GM12878 (cell line): ENCODE data around the gene ZBTB34. TPM values are rescaled to one million over a fixed set of nuclear protein-coding genes. Genes with fewer than 3 reads are reported as not detected.

Experiments
- ATAC-seq: fragments of 200-7000 bp; cut with Tn5 transposase; 3 replicates; pipeline ENCODE4 v1.9.1; 2020; ENCODE audit warnings: mild to moderate bottlenecking, moderate library complexity
- BruUV-seq: library from RNA; stranded (reverse); fragments of 400-500 nt; replicated peaks from 2 replicates; lab custom pipeline; 2021; lab: Mats Ljungman, UMichigan
- CTCF ChIA-PET: fragments of 300-600 bp; sonication (Branson Sonifier 250); formaldehyde crosslinking; extraction: SDS; loops from one replicate; lab custom pipeline; 2021; ENCODE audit warnings: inconsistent platforms; lab: Yijun Ruan, JAX
- POLR2A ChIA-PET: fragments of 350-600 bp; formaldehyde crosslinking; extraction: SDS; loops from one replicate; lab custom pipeline; 2021; ENCODE audit warnings: inconsistent platforms; lab: Charles Lee
- RAD21 ChIA-PET: fragments of 300-600 bp; sonication (Branson Sonifier 250); formaldehyde crosslinking; loops from one replicate; lab custom pipeline; 2023; ENCODE audit warnings: antibody characterized with exemption; ENCODE audit not compliant: unreplicated experiment; lab: Charles Lee
- SMC1A ChIA-PET: fragments of 300-600 bp; sonication (Branson Sonifier 250); formaldehyde crosslinking; loops from one replicate; lab custom pipeline; 2023; ENCODE audit not compliant: unreplicated experiment, uncharacterized antibody; lab: Charles Lee
- DNase-seq: peaks from one replicate; pipeline ENCODE4 v3.0.0-alpha.2; 2011; ENCODE audit warnings: low read depth, low spot score
- FAIRE-seq: peaks from 3 replicates; lab custom pipeline; 2011; peaks lifted over from hg19 to GRCh38; lab: Jason Lieb, UNC
- H2AFZ ChIP-seq: 2 replicates; pipeline ENCODE4 v1.6.0; 2011; ENCODE audit warnings: low read depth, low read length, control low read depth; ENCODE audit not compliant: control insufficient read depth
- H3K27ac ChIP-seq: 2 replicates; pipeline ENCODE4 v1.5.1; 2011; ENCODE audit warnings: control low read depth; ENCODE audit not compliant: control insufficient read depth, insufficient read depth
- H3K27me3 ChIP-seq, 2 experiments: replicated peaks in 1 of 2; 2 replicates each; pipeline versions ENCODE4 v1.6.0 to v1.6.1; 2011; ENCODE audit warnings: low read length in 1 of 2; ENCODE audit not compliant: control insufficient read depth in 2 of 2, insufficient read depth in 2 of 2
- H3K36me3 ChIP-seq, 2 experiments: 2 replicates each; pipeline ENCODE4 v1.5.1; 2011; ENCODE audit warnings: low read length in 1 of 2; ENCODE audit not compliant: control insufficient read depth in 2 of 2, insufficient read depth in 2 of 2
- H3K4me1 ChIP-seq: 2 replicates; pipeline ENCODE4 v1.6.1; 2011; ENCODE audit warnings: mild to moderate bottlenecking, low read length, moderate library complexity, mixed read lengths; ENCODE audit not compliant: control insufficient read depth, insufficient read depth
- H3K4me2 ChIP-seq: 2 replicates; pipeline ENCODE4 v1.6.0; 2011; ENCODE audit warnings: control low read depth; ENCODE audit not compliant: control insufficient read depth, insufficient read depth
- H3K4me3 ChIP-seq: fragments of 200-600 bp; sonication (generic); 2 replicates; pipeline ENCODE4 v1.5.1; 2016
- H3K79me2 ChIP-seq: 2 replicates; pipeline ENCODE4 v1.6.0; 2011; ENCODE audit warnings: low read length; ENCODE audit not compliant: control insufficient read depth, insufficient read depth
- H3K9ac ChIP-seq: 2 replicates; pipeline ENCODE4 v1.8.0; 2011; ENCODE audit warnings: low read length, control low read depth, mixed read lengths; ENCODE audit not compliant: control insufficient read depth, insufficient read depth
- H3K9me3 ChIP-seq: replicated peaks from 3 replicates; pipeline ENCODE4 v1.5.1; 2011; ENCODE audit warnings: mild to moderate bottlenecking, low read length; ENCODE audit not compliant: control insufficient read depth, insufficient read depth
- H4K20me1 ChIP-seq: 2 replicates; pipeline ENCODE4 v1.6.0; 2011; ENCODE audit not compliant: control insufficient read depth, insufficient read depth
- CREB1 ChIP-seq: IDR thresholded peaks from 2 replicates; pipeline ENCODE4 v1.6.1; 2012; ENCODE audit warnings: low read depth, mild to moderate bottlenecking, inconsistent platforms
- EP300 ChIP-seq, 2 experiments: fragments of 150-350 bp in 1 of 2; IDR thresholded peaks; 2 replicates each; pipeline ENCODE4 v1.6.1; 2011 to 2012; ENCODE audit warnings: low read depth in 2 of 2, low read length in 2 of 2, borderline replicate concordance in 1 of 2, improper control_type of control experiment in 1 of 2, inconsistent platforms in 1 of 2; ENCODE audit not compliant: control insufficient read depth in 1 of 2
- IKZF2 ChIP-seq, 2 experiments: fragments of 450-650 bp; IDR thresholded peaks; 2 replicates each; pipeline ENCODE4 v1.6.1; 2017; ENCODE audit warnings: mild to moderate bottlenecking in 2 of 2, moderate library complexity in 2 of 2
- MXI1 ChIP-seq: fragments of 150-350 bp; IDR thresholded peaks from 2 replicates; pipeline ENCODE4 v1.6.1; 2011; ENCODE audit warnings: low read depth, mild to moderate bottlenecking, inconsistent platforms, low read length, improper control_type of control experiment
- POLR2A ChIP-seq: IDR thresholded peaks from 2 replicates; pipeline ENCODE4 v1.6.1; 2011; ENCODE audit warnings: low read depth, mild to moderate bottlenecking, low read length
- RFX5 ChIP-seq: IDR thresholded peaks from 2 replicates; pipeline ENCODE4 v1.6.1; 2011; ENCODE audit warnings: low read depth, low read length, improper control_type of control experiment
- SP1 ChIP-seq: IDR thresholded peaks from one replicate; pipeline ENCODE4 v1.6.1; 2011; ENCODE audit warnings: low read depth, low read length
- SREBF1 ChIP-seq: IDR thresholded peaks from 2 replicates; pipeline ENCODE4 v1.6.1; 2012; ENCODE audit warnings: mild to moderate bottlenecking, low read length
- STAT1 ChIP-seq: fragments of 450-650 bp; conservative IDR thresholded peaks from 2 replicates; pipeline ENCODE4 v1.6.1; 2014; ENCODE audit warnings: antibody characterized with exemption, mild to moderate bottlenecking
- ZNF217 ChIP-seq: fragments of 450-650 bp; IDR thresholded peaks from 2 replicates; pipeline ENCODE4 v1.6.1; 2017; ENCODE audit warnings: antibody characterized with exemption, mild to moderate bottlenecking
- WGBS: methylation state at CpG from one replicate; pipeline ENCODE4 v1.1.6; 2016; ENCODE audit warnings: low lambda C conversion rate; ENCODE audit not compliant: insufficient replicate concordance, insufficient coverage; ENCODE audit errors: missing lambda C conversion rate; 5-methylcytosine and 5-hydroxymethylcytosine counted together
- in situ Hi-C: fragments of 300-500 bp; cut with MboI; formaldehyde crosslinking; loops from 9 replicates; pipeline ENCODE4 v1.14.3; 2018; ENCODE audit warnings: mixed read lengths
- intact Hi-C: fragments of 100-400 bp; cut with micrococcal nuclease; formaldehyde crosslinking; loops from one replicate; pipeline ENCODE4 v1.14.2; 2022; ENCODE audit not compliant: unreplicated experiment
- polyA plus RNA-seq, 11 experiments: library from polyadenylated mRNA; depleted of rRNA in 4 of 11; unstranded in 6 of 11; stranded (reverse) in 5 of 11; fragments of >200 nt; fragmentation: Nextera tagmentation in 4 of 11; fragmentation: Illumina TruSeq in 1 of 11; extraction: Ambion mirVana in 4 of 11; extraction: Trizol in 1 of 11; gene quantifications; 1 replicate in 1 of 11; 2 replicates in 10 of 11; pipeline versions ENCODE4 v1.2.1 to v1.2.3, GENCODE V29; 2011 to 2016; ENCODE audit warnings: inconsistent platforms in 2 of 11, missing spikeins in 2 of 11, low read depth in 1 of 11
- total RNA-seq, 4 experiments: library from RNA; depleted of rRNA in 3 of 4; stranded (reverse); fragments of >200 nt in 3 of 4; fragmentation: Illumina TruSeq in 1 of 4; extraction: Trizol in 1 of 4; gene quantifications; 2 replicates each; pipeline versions ENCODE4 v1.2.1 to v1.2.3, GENCODE V29; 2013 to 2021
- TF ChIP-seq, protein P1 (sequence below): IDR thresholded peaks from 2 replicates; pipeline ENCODE4 v1.6.1; 2012; ENCODE audit warnings: low read depth, low read length, improper control_type of control experiment
- TF ChIP-seq, protein P2 (sequence below): fragments of 450-650 bp; IDR thresholded peaks from 2 replicates; pipeline ENCODE4 v1.6.1; 2017; ENCODE audit warnings: mild to moderate bottlenecking
- TF ChIP-seq, protein P3 (sequence below): IDR thresholded peaks from 2 replicates; pipeline ENCODE4 v1.6.1; 2011; ENCODE audit warnings: mild to moderate bottlenecking, low read depth, low read length, moderate library complexity; ENCODE audit not compliant: insufficient replicate concordance

ZBTB34 gene
- total and polyA plus RNA-seq, 10 of the 15 experiments (the other 5 are each of a cell fraction or from before 2014, with no cell fraction given) = 0.71 to 11.3 (median 3.8) TPM

DNA sequence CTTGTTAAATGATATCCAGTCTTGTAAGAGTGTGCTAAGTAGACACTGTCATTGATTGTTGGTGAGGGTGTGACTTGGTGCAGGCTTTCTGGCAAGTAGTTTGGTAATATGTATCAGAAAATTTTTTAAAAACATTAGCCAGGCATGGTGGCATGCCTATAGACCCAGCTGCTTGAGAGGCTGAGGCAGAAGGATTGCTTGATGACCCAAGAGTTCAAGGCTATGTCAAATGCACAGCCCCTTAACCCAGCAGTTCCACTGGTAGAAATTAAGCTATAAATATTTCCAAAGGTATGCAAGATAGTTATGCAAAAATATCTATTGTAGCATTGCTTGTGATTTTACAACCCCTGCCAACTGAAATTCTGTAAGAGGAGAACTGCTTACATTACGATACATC, 31.4 kb upstream of the ZBTB34 start:
- Histone ChIP-seq H3K79me2 (peaks cover 4% of the 10 kb centered on the region), H3K27me3 (no peaks in the 10 kb centered on the region), H3K4me3 (no peak overlapping the region), H3K4me2 (no peak overlapping the region), H4K20me1 (no peaks in the 10 kb centered on the region; the same call in 1 of the 2 replicates), H3K36me3 (peaks cover 10 to 13% of the 10 kb centered on the region in 2 experiments), H3K27ac (no peak overlapping the region), H3K9me3 (no peaks in the 10 kb centered on the region), H3K9ac (no peak overlapping the region), H2AFZ (no peak overlapping the region), H3K4me1 (peaks cover 12% of the 10 kb centered on the region)
- ChIA-PET SMC1A (interaction anchor here (0.8 to 3.7 kb wide), 5 partner anchors 8 to 29 kb away, joined by 3 to 16 read pairs (median 3); no protein-coding TSS in a partner anchor), RAD21 (no interaction called here), POLR2A (interaction anchor here (0.7 to 1.2 kb wide), 3 partner anchors 10 to 24 kb away, joined by 3 to 4 read pairs (median 3); partner anchors contain the start of gene ZBTB43), CTCF (interaction anchor here (1.0 to 1.2 kb wide), 3 partner anchors 10 to 23 kb away, joined by 3 to 4 read pairs (median 3); no protein-coding TSS in a partner anchor)
- ATAC-seq = no peak
- TF ChIP-seq, protein P1, sequence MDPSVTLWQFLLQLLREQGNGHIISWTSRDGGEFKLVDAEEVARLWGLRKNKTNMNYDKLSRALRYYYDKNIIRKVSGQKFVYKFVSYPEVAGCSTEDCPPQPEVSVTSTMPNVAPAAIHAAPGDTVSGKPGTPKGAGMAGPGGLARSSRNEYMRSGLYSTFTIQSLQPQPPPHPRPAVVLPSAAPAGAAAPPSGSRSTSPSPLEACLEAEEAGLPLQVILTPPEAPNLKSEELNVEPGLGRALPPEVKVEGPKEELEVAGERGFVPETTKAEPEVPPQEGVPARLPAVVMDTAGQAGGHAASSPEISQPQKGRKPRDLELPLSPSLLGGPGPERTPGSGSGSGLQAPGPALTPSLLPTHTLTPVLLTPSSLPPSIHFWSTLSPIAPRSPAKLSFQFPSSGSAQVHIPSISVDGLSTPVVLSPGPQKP = no peak
- no peak for TF ChIP-seq ZNF217
- intact Hi-C loops = no loop called here
- WGBS = 100% methylated on average over 1 of the region's 1 CpG
- no peak for DNase-seq
- in situ Hi-C loops = no loop called here
- FAIRE-seq = no peak
- no TSS peak for BruUV-seq

DNA sequence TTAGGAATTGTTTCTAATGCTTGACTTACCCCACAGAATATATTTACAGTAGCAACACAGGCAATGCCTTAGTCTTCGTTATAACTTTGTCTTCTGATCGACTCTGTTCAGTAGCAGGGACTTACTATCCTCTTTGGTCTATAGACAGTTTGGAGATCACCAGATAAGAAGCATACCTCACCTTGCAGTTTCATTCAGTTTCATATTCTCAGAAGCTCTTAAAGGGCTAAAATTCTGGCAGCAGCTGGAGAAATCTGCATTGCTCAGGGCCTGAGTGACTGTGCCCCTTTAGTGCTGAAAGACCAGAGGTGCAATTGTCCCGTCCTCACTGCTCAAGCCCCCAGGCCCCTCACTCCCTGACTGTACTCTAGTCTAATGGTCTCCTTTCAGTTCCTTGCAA, 29.6 kb upstream of the ZBTB34 start:
- no TSS peak for BruUV-seq
- ChIA-PET POLR2A (interaction anchor here (0.6 to 1.4 kb wide), 2 partner anchors 10 to 37 kb away, joined by 3 to 6 read pairs; no protein-coding TSS in a partner anchor), SMC1A (interaction anchor here (1.4 to 3.7 kb wide), 3 partner anchors 10 to 32 kb away, joined by 3 to 16 read pairs (median 8); no protein-coding TSS in a partner anchor), RAD21 (no interaction called here), CTCF (interaction anchor here (0.7 kb wide), 1 partner anchor 1158 kb away, joined by 3 read pairs; no protein-coding TSS in a partner anchor)
- 40% methylated on average over 3 of the region's 3 CpGs for WGBS
- in situ Hi-C loops = no loop called here
- Histone ChIP-seq H3K4me1 (peaks cover 21% of the 10 kb centered on the region), H3K4me3 (no peak overlapping the region), H3K9me3 (no peaks in the 10 kb centered on the region), H3K79me2 (peaks cover 10% of the 10 kb centered on the region), H3K9ac (no peak overlapping the region), H3K27me3 (no peaks in the 10 kb centered on the region), H3K4me2 (no peak overlapping the region), H2AFZ (no peak overlapping the region), H3K27ac (no peak overlapping the region; the same call in 1 of the 2 replicates), H4K20me1 (no peaks in the 10 kb centered on the region; the same call in 1 of the 2 replicates), H3K36me3 (peaks cover 10 to 17% of the 10 kb centered on the region in 2 experiments)
- TF ChIP-seq SREBF1 (no peak), CREB1 (no peak), EP300 (IDR thresholded peaks at IDR 0.05; ENCODE audit: borderline replicate concordance in 1 of 2, control insufficient read depth in 1 of 2, low read depth in 2 of 2, low read length in 2 of 2) (no peak), STAT1 (no peak), IKZF2 (IDR thresholded peaks at IDR 0.05) (no peak), RFX5 (no peak), SP1 (no peak), MXI1 (no peak), POLR2A (no peak)
- TF ChIP-seq, protein P2, sequence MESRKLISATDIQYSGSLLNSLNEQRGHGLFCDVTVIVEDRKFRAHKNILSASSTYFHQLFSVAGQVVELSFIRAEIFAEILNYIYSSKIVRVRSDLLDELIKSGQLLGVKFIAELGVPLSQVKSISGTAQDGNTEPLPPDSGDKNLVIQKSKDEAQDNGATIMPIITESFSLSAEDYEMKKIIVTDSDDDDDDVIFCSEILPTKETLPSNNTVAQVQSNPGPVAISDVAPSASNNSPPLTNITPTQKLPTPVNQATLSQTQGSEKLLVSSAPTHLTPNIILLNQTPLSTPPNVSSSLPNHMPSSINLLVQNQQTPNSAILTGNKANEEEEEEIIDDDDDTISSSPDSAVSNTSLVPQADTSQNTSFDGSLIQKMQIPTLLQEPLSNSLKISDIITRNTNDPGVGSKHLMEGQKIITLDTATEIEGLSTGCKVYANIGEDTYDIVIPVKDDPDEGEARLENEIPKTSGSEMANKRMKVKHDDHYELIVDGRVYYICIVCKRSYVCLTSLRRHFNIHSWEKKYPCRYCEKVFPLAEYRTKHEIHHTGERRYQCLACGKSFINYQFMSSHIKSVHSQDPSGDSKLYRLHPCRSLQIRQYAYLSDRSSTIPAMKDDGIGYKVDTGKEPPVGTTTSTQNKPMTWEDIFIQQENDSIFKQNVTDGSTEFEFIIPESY = no peak
- TF ChIP-seq, protein P3, sequence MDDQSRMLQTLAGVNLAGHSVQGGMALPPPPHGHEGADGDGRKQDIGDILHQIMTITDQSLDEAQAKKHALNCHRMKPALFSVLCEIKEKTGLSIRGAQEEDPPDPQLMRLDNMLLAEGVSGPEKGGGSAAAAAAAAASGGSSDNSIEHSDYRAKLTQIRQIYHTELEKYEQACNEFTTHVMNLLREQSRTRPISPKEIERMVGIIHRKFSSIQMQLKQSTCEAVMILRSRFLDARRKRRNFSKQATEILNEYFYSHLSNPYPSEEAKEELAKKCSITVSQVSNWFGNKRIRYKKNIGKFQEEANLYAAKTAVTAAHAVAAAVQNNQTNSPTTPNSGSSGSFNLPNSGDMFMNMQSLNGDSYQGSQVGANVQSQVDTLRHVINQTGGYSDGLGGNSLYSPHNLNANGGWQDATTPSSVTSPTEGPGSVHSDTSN = no peak
- ATAC-seq (no peak; the same call in 2 of the 3 replicates), DNase-seq (no peak), FAIRE-seq (no peak)
- intact Hi-C loops = no loop called here
